ENCODE measurements around the gene RIBC2. TPM values are rescaled to one million over a fixed set of nuclear protein-coding genes. Genes with fewer than 3 reads are reported as not detected.

Gene RIBC2
- total and polyA plus RNA-seq, 9 of the 15 experiments (the other 6 are each of a cell fraction or from before 2014, with no cell fraction given) = not detected

DNA sequence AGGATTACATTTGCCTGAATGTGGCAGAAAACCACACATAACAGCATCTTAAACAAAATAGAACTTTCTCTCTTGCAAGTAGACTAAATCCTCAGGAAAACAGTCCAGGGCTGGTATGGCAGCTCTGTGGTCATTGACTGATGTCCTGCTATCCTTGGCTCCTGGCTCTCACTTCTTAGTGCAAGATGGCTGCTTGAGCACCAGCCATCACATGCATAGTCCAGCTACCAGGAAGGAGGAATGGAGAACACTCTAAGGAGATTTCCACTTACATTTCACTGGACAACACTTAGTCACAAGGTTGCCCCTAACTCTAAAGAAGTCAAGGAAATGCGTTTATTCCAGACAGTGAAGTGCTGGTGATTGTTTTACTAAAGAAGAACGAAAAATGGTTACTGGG is 13.6 kb downstream of the RIBC2 start:
- Histone ChIP-seq H3K36me3 (ENCODE audit: control insufficient read depth, insufficient read depth, low read length) (no peaks in the 10 kb centered on the region), H3K9me1 (ENCODE audit: control insufficient read depth, insufficient read depth, low read length) (no peaks in the 10 kb centered on the region), H3K79me2 (ENCODE audit: control insufficient read depth, insufficient read depth, low read length) (no peaks in the 10 kb centered on the region), H3K9ac (ENCODE audit: insufficient read depth in 1 of 2, low read depth in 2 of 2, low read length in 2 of 2) (no peak overlapping the region), H3K4me3 (no peak overlapping the region), H2AFZ (ENCODE audit: low read depth, low read length) (no peak overlapping the region), H3K4me1 (replicated peaks in 1 of 2; ENCODE audit: control insufficient read depth in 2 of 2, insufficient read depth in 2 of 2, low read length in 2 of 2) (no peaks in the 10 kb centered on the region), H3K27me3 (ENCODE audit: control insufficient read depth in 2 of 2, insufficient read depth in 2 of 2, low read length in 2 of 2) (peaks cover 8 to 55% of the 10 kb centered on the region in 2 experiments; a peak in 4 of 5 replicates), H3K27ac (ENCODE audit: extremely low read depth, low read depth, low read length) (no peak overlapping the region), H3K9me3 (replicated peaks; ENCODE audit: control insufficient read depth, insufficient read depth, low read depth, low read length) (no peaks in the 10 kb centered on the region), H4K20me1 (replicated peaks; ENCODE audit: control insufficient read depth, insufficient read depth, low read length) (no peaks in the 10 kb centered on the region), H3K4me2 (ENCODE audit: insufficient read depth, low read length) (no peak overlapping the region)
- no peak for ATAC-seq
- no peak for FAIRE-seq
- ChIA-PET CTCF (ENCODE audit: low intra/inter-chr PET ratio) (no interaction called here), POLR2A (no interaction called here)
- no TSS peak for BruUV-seq (replicated peaks)
- DNase-seq (ENCODE audit: extremely low read depth in 1 of 4, low spot score in 3 of 4) = no peak
- intact Hi-C loops (cut with micrococcal nuclease) (no loop called here), in situ Hi-C loops (cut with MboI) (no loop called here)
- TF ChIP-seq RBM25 (IDR thresholded peaks at IDR 0.05; ENCODE audit: low read depth, low read length, severe bottlenecking) = peak; percentile 79
- TF ChIP-seq, protein P1, sequence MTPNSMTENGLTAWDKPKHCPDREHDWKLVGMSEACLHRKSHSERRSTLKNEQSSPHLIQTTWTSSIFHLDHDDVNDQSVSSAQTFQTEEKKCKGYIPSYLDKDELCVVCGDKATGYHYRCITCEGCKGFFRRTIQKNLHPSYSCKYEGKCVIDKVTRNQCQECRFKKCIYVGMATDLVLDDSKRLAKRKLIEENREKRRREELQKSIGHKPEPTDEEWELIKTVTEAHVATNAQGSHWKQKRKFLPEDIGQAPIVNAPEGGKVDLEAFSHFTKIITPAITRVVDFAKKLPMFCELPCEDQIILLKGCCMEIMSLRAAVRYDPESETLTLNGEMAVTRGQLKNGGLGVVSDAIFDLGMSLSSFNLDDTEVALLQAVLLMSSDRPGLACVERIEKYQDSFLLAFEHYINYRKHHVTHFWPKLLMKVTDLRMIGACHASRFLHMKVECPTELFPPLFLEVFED (CRISPR knock-in tag; conservative IDR thresholded peaks at IDR 0.05) = no peak
- TF ChIP-seq RBM15 (IDR thresholded peaks at IDR 0.05; ENCODE audit: insufficient read depth, low read length) = no peak
- TF ChIP-seq, protein P2, sequence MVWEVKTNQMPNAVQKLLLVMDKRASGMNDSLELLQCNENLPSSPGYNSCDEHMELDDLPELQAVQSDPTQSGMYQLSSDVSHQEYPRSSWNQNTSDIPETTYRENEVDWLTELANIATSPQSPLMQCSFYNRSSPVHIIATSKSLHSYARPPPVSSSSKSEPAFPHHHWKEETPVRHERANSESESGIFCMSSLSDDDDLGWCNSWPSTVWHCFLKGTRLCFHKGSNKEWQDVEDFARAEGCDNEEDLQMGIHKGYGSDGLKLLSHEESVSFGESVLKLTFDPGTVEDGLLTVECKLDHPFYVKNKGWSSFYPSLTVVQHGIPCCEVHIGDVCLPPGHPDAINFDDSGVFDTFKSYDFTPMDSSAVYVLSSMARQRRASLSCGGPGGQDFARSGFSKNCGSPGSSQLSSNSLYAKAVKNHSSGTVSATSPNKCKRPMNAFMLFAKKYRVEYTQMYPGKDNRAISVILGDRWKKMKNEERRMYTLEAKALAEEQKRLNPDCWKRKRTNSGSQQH (CRISPR knock-in tag; IDR thresholded peaks at IDR 0.05) = no peak
- no peak for TF ChIP-seq MEIS2 (IDR thresholded peaks at IDR 0.05; ENCODE audit: partially characterized antibody)
- 0% methylated on average over 2 of the region's 2 CpGs for WGBS (ENCODE audit: insufficient coverage, low coverage, missing lambda C conversion rate)
